K562 (cell line): Measurements from ENCODE around the gene GABARAP. TPM values are rescaled to one million over a fixed set of nuclear protein-coding genes. Genes with fewer than 3 reads are reported as not detected.

ENCODE experiments used
- CTCF ChIP-seq, 3 experiments: IDR thresholded peaks in 2 of 3; conservative IDR thresholded peaks in 1 of 3; 2 replicates each; pipeline ENCODE4 v1.5.1; 2011 to 2012; ENCODE audit warnings: low read length in 3 of 3, mild to moderate bottlenecking in 3 of 3, control low read depth in 2 of 3, improper control_type of control experiment in 1 of 3, inconsistent platforms in 1 of 3, low read depth in 1 of 3, mixed read lengths in 1 of 3, moderate library complexity in 1 of 3; ENCODE audit not compliant: insufficient read depth in 2 of 3
- DACH1 ChIP-seq: fragments of 450-650 bp; IDR thresholded peaks from 2 replicates; pipeline ENCODE4 v1.6.1; 2018; ENCODE audit not compliant: partially characterized antibody
- EHMT2 ChIP-seq: fragments of 450-650 bp; IDR thresholded peaks from 2 replicates; pipeline ENCODE4 v1.6.1; 2018; ENCODE audit warnings: antibody characterized with exemption
- ESRRB ChIP-seq: fragments of 250-450 bp; sonication (Bioruptor Pico); IDR thresholded peaks from 2 replicates; pipeline ENCODE4 v1.5.0; 2020; ENCODE audit warnings: mild to moderate bottlenecking, moderate library complexity, borderline replicate concordance
- HMGN3 ChIP-seq: IDR thresholded peaks from 2 replicates; pipeline ENCODE4 v1.6.1; 2011; ENCODE audit warnings: borderline replicate concordance, low read depth, mild to moderate bottlenecking, mixed read lengths, low read length; ENCODE audit not compliant: insufficient read length; ENCODE audit errors: extremely low read depth
- JUNB ChIP-seq: fragments of 450-650 bp; formaldehyde crosslinking; conservative IDR thresholded peaks from 2 replicates; pipeline ENCODE4 v1.4.0; 2020; ENCODE audit warnings: mild to moderate bottlenecking
- MNT ChIP-seq, 2 experiments: fragments of 450-650 bp; conservative IDR thresholded peaks; 2 replicates each; pipeline ENCODE4 v1.6.1; 2017; ENCODE audit warnings: mild to moderate bottlenecking in 2 of 2, moderate library complexity in 2 of 2
- RUNX1 ChIP-seq: sonication (generic); IDR thresholded peaks from 2 replicates; pipeline ENCODE4 v1.6.1; 2016; ENCODE audit warnings: antibody characterized with exemption, low read depth
- SIN3B ChIP-seq: fragments of 450-650 bp; IDR thresholded peaks from 2 replicates; pipeline ENCODE4 v1.6.1; 2017; ENCODE audit warnings: low read depth, mild to moderate bottlenecking, moderate library complexity
- SMAD4 ChIP-seq: fragments of 250-450 bp; sonication (Bioruptor Pico); conservative IDR thresholded peaks from 2 replicates; pipeline ENCODE4 v1.8.0; 2021; ENCODE audit warnings: inconsistent platforms, mild to moderate bottlenecking, moderate library complexity
- TAL1 ChIP-seq: fragments of 450-650 bp; IDR thresholded peaks from 2 replicates; pipeline ENCODE4 v1.6.1; 2016; ENCODE audit warnings: mild to moderate bottlenecking
- TSC22D4 ChIP-seq: fragments of 450-650 bp; IDR thresholded peaks from 2 replicates; pipeline ENCODE4 v1.6.1; 2016; ENCODE audit warnings: missing genetic modification characterization, missing biosample characterization, control low read depth
- ZNF561 ChIP-seq: fragments of 450-650 bp; formaldehyde crosslinking; conservative IDR thresholded peaks from 2 replicates; pipeline ENCODE4 v1.4.0; 2020; ENCODE audit warnings: mild to moderate bottlenecking, moderate library complexity
- ZNF583 ChIP-seq: fragments of 250-450 bp; sonication (Bioruptor Pico); IDR thresholded peaks from 2 replicates; pipeline ENCODE4 v1.4.0; 2020
- polyA plus RNA-seq, 8 experiments: library from polyadenylated mRNA; depleted of rRNA in 4 of 8; stranded (reverse) in 5 of 8; unstranded in 3 of 8; fragments of >200 nt; fragmentation: Nextera tagmentation in 2 of 8; fragmentation: Illumina TruSeq in 1 of 8; extraction: Ambion mirVana in 2 of 8; extraction: Trizol in 1 of 8; gene quantifications; 2 replicates each; pipeline versions ENCODE4 v1.2.1 to v1.2.3, GENCODE V29; 2011 to 2014; ENCODE audit warnings: inconsistent platforms in 1 of 8, missing spikeins in 1 of 8
- total RNA-seq, 7 experiments: library from RNA; depleted of rRNA in 6 of 7; stranded (reverse); fragments of >200 nt in 6 of 7; fragmentation: Illumina TruSeq in 2 of 7; extraction: Trizol in 2 of 7; gene quantifications; 2 replicates each; pipeline versions ENCODE4 v1.2.1 to v1.2.3, GENCODE V29; 2011 to 2021; ENCODE audit warnings: low replicate concordance in 1 of 7
- TF ChIP-seq, protein P1 (sequence below): IDR thresholded peaks from 2 replicates; pipeline ENCODE4 v1.6.1; 2011; ENCODE audit not compliant: insufficient read length; ENCODE audit errors: extremely low read depth
- TF ChIP-seq, protein P2 (sequence below): fragments of 250-450 bp; sonication (Bioruptor Pico); IDR thresholded peaks from 2 replicates; pipeline ENCODE4 v1.4.0; 2020; ENCODE audit warnings: mild to moderate bottlenecking
- TF ChIP-seq, protein P3 (sequence below): fragments of 250-450 bp; sonication (Bioruptor Pico); IDR thresholded peaks from 2 replicates; pipeline ENCODE4 v1.9.0; 2021; ENCODE audit warnings: mild to moderate bottlenecking

Gene GABARAP
- total and polyA plus RNA-seq, 9 of the 15 experiments (the other 6 are each of a cell fraction or from before 2014, with no cell fraction given) = 47.5 to 373 (median 152) TPM

DNA sequence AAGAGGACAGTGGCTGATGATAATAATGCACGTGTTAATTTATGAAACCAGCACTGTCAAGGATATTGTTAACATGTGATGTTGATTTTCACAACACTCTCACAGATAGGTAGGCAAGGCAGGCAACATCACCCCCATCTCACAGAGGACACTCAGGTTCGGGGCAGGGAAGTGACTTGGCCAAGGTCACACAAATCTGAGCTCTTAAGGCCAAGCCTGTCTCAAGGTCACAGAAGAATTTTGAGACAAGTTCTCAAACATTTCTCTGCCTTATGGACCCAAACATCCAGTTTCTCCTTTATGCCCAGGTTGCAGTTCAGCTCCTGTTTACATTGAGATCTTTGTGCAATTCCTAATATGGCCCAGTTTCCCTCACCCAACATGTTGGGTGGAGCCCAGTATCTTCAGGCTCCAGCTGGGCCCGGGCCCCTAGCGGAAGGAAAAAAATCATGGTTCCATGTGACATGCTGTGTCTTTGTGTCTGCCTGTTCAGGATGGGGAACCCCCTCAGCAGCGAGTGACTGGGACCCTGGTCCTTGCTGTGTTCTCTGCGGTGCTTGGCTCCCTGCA is 40.6 kb upstream of the GABARAP start (continued):
- TF ChIP-seq, protein P1, sequence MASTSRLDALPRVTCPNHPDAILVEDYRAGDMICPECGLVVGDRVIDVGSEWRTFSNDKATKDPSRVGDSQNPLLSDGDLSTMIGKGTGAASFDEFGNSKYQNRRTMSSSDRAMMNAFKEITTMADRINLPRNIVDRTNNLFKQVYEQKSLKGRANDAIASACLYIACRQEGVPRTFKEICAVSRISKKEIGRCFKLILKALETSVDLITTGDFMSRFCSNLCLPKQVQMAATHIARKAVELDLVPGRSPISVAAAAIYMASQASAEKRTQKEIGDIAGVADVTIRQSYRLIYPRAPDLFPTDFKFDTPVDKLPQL = no peak
- TF ChIP-seq TSC22D4 = no peak
- TF ChIP-seq SMAD4 = no peak
- TF ChIP-seq MNT (conservative IDR thresholded peaks at IDR 0.05) = peak; percentile 31 to 69; a peak in 1 of 4 replicates
- no peak for TF ChIP-seq HMGN3
- TF ChIP-seq DACH1 = peak; percentile 66
- TF ChIP-seq, protein P2, sequence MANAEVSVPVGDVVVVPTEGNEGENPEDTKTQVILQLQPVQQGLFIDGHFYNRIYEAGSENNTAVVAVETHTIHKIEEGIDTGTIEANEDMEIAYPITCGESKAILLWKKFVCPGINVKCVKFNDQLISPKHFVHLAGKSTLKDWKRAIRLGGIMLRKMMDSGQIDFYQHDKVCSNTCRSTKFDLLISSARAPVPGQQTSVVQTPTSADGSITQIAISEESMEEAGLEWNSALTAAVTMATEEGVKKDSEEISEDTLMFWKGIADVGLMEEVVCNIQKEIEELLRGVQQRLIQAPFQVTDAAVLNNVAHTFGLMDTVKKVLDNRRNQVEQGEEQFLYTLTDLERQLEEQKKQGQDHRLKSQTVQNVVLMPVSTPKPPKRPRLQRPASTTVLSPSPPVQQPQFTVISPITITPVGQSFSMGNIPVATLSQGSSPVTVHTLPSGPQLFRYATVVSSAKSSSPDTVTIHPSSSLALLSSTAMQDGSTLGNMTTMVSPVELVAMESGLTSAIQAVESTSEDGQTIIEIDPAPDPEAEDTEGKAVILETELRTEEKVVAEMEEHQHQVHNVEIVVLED (CRISPR knock-in tag) = no peak
- TF ChIP-seq RUNX1 = no peak
- no peak for TF ChIP-seq SIN3B
- TF ChIP-seq ZNF561 = no peak
- peak; percentile 15 to 36 (median 27); a peak in 3 of 6 replicates for TF ChIP-seq CTCF (IDR thresholded peaks at IDR 0.05 in 2 of 3, conservative IDR thresholded peaks at IDR 0.05 in 1 of 3; ENCODE audit: insufficient read depth in 2 of 3, low read depth in 1 of 3, low read length in 3 of 3)
- TF ChIP-seq JUNB (CRISPR knock-in tag) = no peak
- TF ChIP-seq ESRRB = no peak
- TF ChIP-seq ZNF583 (CRISPR knock-in tag) = no peak
- peak; percentile 36 for TF ChIP-seq TAL1
- TF ChIP-seq EHMT2 = no peak
- TF ChIP-seq, protein P3, sequence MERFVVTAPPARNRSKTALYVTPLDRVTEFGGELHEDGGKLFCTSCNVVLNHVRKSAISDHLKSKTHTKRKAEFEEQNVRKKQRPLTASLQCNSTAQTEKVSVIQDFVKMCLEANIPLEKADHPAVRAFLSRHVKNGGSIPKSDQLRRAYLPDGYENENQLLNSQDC (CRISPR knock-in tag) = no peak
